ENCODE results near the gene KIAA0513. TPM values are rescaled to one million over a fixed set of nuclear protein-coding genes. Genes with fewer than 3 reads are reported as not detected.
A peak's percentile ranks its signal among the peaks of the same experiment; 100 is the strongest.

Gene KIAA0513
- polyA plus RNA-seq, 1 donor (not counting 4 experiments of a cell fraction or from before 2014, with no cell fraction given): 3.3 TPM

- FAIRE-seq (no peak), DNase-seq (ENCODE audit: low read depth, low spot score) (no peak)
- Histone ChIP-seq H3K4me2 (ENCODE audit: control insufficient read depth, extremely low read depth, insufficient read depth, low read depth, low read length) (no peak overlapping the region), H3K36me3 (ENCODE audit: control insufficient read depth in 2 of 2, extremely low read depth in 1 of 2, insufficient read depth in 2 of 2, low read length in 2 of 2) (peaks cover 0 to 3% of the 10 kb centered on the region in 2 experiments), H3K79me2 (ENCODE audit: control insufficient read depth, insufficient read depth, low read length) (no peaks in the 10 kb centered on the region), H3K27me3 (ENCODE audit: control insufficient read depth, extremely low read depth, insufficient read depth, low read length) (no peaks in the 10 kb centered on the region), H3K27ac (ENCODE audit: control insufficient read depth, insufficient read depth, low read length) (no peak overlapping the region), H2AFZ (ENCODE audit: control insufficient read depth, low read length) (no peak overlapping the region), H3K4me3 (ENCODE audit: control insufficient read depth in 2 of 3, extremely low read depth in 1 of 3, insufficient read depth in 2 of 3, low read depth in 1 of 3, low read length in 3 of 3) (no peak overlapping the region), H3K4me1 (ENCODE audit: control insufficient read depth, extremely low read depth, insufficient read depth, low read length) (peaks cover 7% of the 10 kb centered on the region), H3K9me1 (ENCODE audit: control insufficient read depth, extremely low read depth, insufficient read depth, low read length) (no peaks in the 10 kb centered on the region), H4K20me1 (ENCODE audit: control insufficient read depth, extremely low read depth, insufficient read depth, low read length) (no peaks in the 10 kb centered on the region), H3K9me3 (ENCODE audit: control insufficient read depth, low read depth, low read length) (no peaks in the 10 kb centered on the region), H3K9ac (ENCODE audit: control insufficient read depth, extremely low read depth, insufficient read depth, low read length) (no peak overlapping the region)
- TF ChIP-seq CTCF (optimal IDR thresholded peaks at IDR 0.05 in 1 of 3, IDR thresholded peaks at IDR 0.05 in 1 of 3, conservative IDR thresholded peaks at IDR 0.05 in 1 of 3; ENCODE audit: extremely low read depth in 1 of 3, insufficient read depth in 2 of 3, low read length in 3 of 3) (no peak), EZH2 (IDR thresholded peaks at IDR 0.05; ENCODE audit: low read length) (no peak)
- dilution Hi-C loops (cut with MboI; ENCODE audit: extremely low pct_ligation_motif_present, low sequenced_read_pairs): no loop called here
Observed at GRCh38 chr16:85036236-85037049, 8.8 kb downstream of the KIAA0513 start.

- Histone ChIP-seq H2AFZ (ENCODE audit: control insufficient read depth, low read length) (no peak overlapping the region), H3K4me1 (ENCODE audit: control insufficient read depth, extremely low read depth, insufficient read depth, low read length) (peaks cover 7% of the 10 kb centered on the region), H3K9me1 (ENCODE audit: control insufficient read depth, extremely low read depth, insufficient read depth, low read length) (no peaks in the 10 kb centered on the region), H3K27me3 (ENCODE audit: control insufficient read depth, extremely low read depth, insufficient read depth, low read length) (no peaks in the 10 kb centered on the region), H3K9me3 (ENCODE audit: control insufficient read depth, low read depth, low read length) (no peaks in the 10 kb centered on the region), H3K4me3 (ENCODE audit: control insufficient read depth in 2 of 3, extremely low read depth in 1 of 3, insufficient read depth in 2 of 3, low read depth in 1 of 3, low read length in 3 of 3) (no peak overlapping the region), H3K27ac (ENCODE audit: control insufficient read depth, insufficient read depth, low read length) (no peak overlapping the region), H3K9ac (ENCODE audit: control insufficient read depth, extremely low read depth, insufficient read depth, low read length) (no peak overlapping the region), H4K20me1 (ENCODE audit: control insufficient read depth, extremely low read depth, insufficient read depth, low read length) (no peaks in the 10 kb centered on the region), H3K36me3 (ENCODE audit: control insufficient read depth in 2 of 2, extremely low read depth in 1 of 2, insufficient read depth in 2 of 2, low read length in 2 of 2) (peaks cover 0 to under 1% of the 10 kb centered on the region in 2 experiments), H3K4me2 (ENCODE audit: control insufficient read depth, extremely low read depth, insufficient read depth, low read depth, low read length) (no peak overlapping the region), H3K79me2 (ENCODE audit: control insufficient read depth, insufficient read depth, low read length) (no peaks in the 10 kb centered on the region)
- TF ChIP-seq CTCF (optimal IDR thresholded peaks at IDR 0.05 in 1 of 3, IDR thresholded peaks at IDR 0.05 in 1 of 3, conservative IDR thresholded peaks at IDR 0.05 in 1 of 3; ENCODE audit: extremely low read depth in 1 of 3, insufficient read depth in 2 of 3, low read length in 3 of 3): no peak
- TF ChIP-seq EZH2 (IDR thresholded peaks at IDR 0.05; ENCODE audit: low read length): no peak
- dilution Hi-C loops (cut with MboI; ENCODE audit: extremely low pct_ligation_motif_present, low sequenced_read_pairs): no loop called here
- DNase-seq (ENCODE audit: low read depth, low spot score): peak; percentile 40
- FAIRE-seq: no peak
Observed at GRCh38 chr16:85037050-85037410, 9.4 kb downstream of the KIAA0513 start.
